HepG2 (cell line): ENCODE data around the gene KRT27. TPM values are rescaled to one million over a fixed set of nuclear protein-coding genes. Genes with fewer than 3 reads are reported as not detected.

Source experiments
- ATAC-seq: fragments of 200-7000 bp; cut with Tn5 transposase; 3 replicates; pipeline ENCODE4 v1.9.1; 2020; ENCODE audit warnings: mild to moderate bottlenecking, moderate library complexity
- BruUV-seq: library from RNA; stranded (reverse); fragments of 400-500 nt; replicated peaks from 2 replicates; lab custom pipeline; 2021; lab: Mats Ljungman, UMichigan
- CTCF ChIA-PET: fragments of 300-600 bp; formaldehyde crosslinking; extraction: SDS; loops from one replicate; lab custom pipeline; 2021; ENCODE audit warnings: low total read pairs, inconsistent platforms, low intra/inter-chr PET ratio; lab: Yijun Ruan, JAX
- POLR2A ChIA-PET: fragments of 350-600 bp; sonication (Branson Sonifier 250); formaldehyde crosslinking; loops from one replicate; lab custom pipeline; 2020; ENCODE audit warnings: antibody characterized with exemption, inconsistent platforms; lab: Yijun Ruan, JAX
- DNase-seq: peaks from one replicate; pipeline ENCODE4 v3.0.0-alpha.2; 2015; ENCODE audit warnings: low spot score
- FAIRE-seq: peaks from 3 replicates; lab custom pipeline; 2011; peaks lifted over from hg19 to GRCh38; lab: Jason Lieb, UNC
- H2AFZ ChIP-seq: one replicate; pipeline ENCODE4 v1.6.1; 2011; ENCODE audit warnings: low read length, inconsistent platforms
- H3K27ac ChIP-seq: fragments of 300-600 bp; 3 replicates; pipeline ENCODE4 v1.8.0; 2011; ENCODE audit warnings: mixed run types, mild to moderate bottlenecking, mixed read lengths, low read length, inconsistent platforms; ENCODE audit not compliant: insufficient read depth; ENCODE audit errors: extremely low read length
- H3K27me3 ChIP-seq, 2 experiments: fragments of 200-600 bp in 1 of 2; 2 replicates in 1 of 2; 3 replicates in 1 of 2; pipeline versions ENCODE4 v1.6.0 to v1.8.0; 2011; ENCODE audit warnings: low read length in 2 of 2, mild to moderate bottlenecking in 2 of 2, moderate library complexity in 2 of 2, inconsistent platforms in 1 of 2; ENCODE audit not compliant: insufficient read depth in 2 of 2, control insufficient read depth in 1 of 2
- H3K36me3 ChIP-seq, 2 experiments: fragments of 200-600 bp in 1 of 2; replicated peaks in 1 of 2; 2 replicates in 1 of 2; 3 replicates in 1 of 2; pipeline versions ENCODE4 v1.5.1 to v1.8.0; 2011; ENCODE audit warnings: low read length in 2 of 2, inconsistent platforms in 1 of 2; ENCODE audit not compliant: insufficient read depth in 2 of 2, control insufficient read depth in 1 of 2
- H3K4me1 ChIP-seq: 2 replicates; pipeline ENCODE4 v1.5.1; 2012; ENCODE audit warnings: low read length, inconsistent platforms; ENCODE audit not compliant: insufficient read depth
- H3K4me2 ChIP-seq: 2 replicates; pipeline ENCODE4 v1.6.0; 2011; ENCODE audit warnings: low read depth, low read length, inconsistent platforms
- H3K4me3 ChIP-seq, 3 experiments: fragments of 200-600 bp in 1 of 3; sonication (generic), shearing (Covaris generic) in 1 of 3; replicated peaks in 1 of 3; 2 replicates each; pipeline ENCODE4 v1.5.1; 2011 to 2016; ENCODE audit warnings: low read length in 3 of 3, inconsistent platforms in 2 of 3, low read depth in 2 of 3, mild to moderate bottlenecking in 2 of 3, control low read depth in 1 of 3, mixed read lengths in 1 of 3; ENCODE audit not compliant: insufficient read depth in 1 of 3
- H3K79me2 ChIP-seq: one replicate; pipeline ENCODE4 v1.6.1; 2011; ENCODE audit warnings: low read length, inconsistent platforms; ENCODE audit not compliant: insufficient read depth
- H3K9ac ChIP-seq: 2 replicates; pipeline ENCODE4 v1.6.0; 2011; ENCODE audit warnings: mild to moderate bottlenecking, low read depth, low read length, inconsistent platforms; ENCODE audit not compliant: insufficient read depth
- H3K9me3 ChIP-seq: 2 replicates; pipeline ENCODE4 v1.5.1; 2012; ENCODE audit warnings: mild to moderate bottlenecking, low read length
- H4K20me1 ChIP-seq: 2 replicates; pipeline ENCODE4 v1.6.0; 2011; ENCODE audit warnings: inconsistent platforms, mild to moderate bottlenecking, low read length, moderate library complexity; ENCODE audit not compliant: insufficient read depth
- ARID4A ChIP-seq: sonication (generic); formaldehyde crosslinking; IDR thresholded peaks from 2 replicates; pipeline ENCODE4 v1.5.0; 2020; ENCODE audit warnings: mild to moderate bottlenecking, missing genetic modification reagents, borderline replicate concordance
- ATF4 ChIP-seq, 2 experiments: fragments of 450-650 bp in 1 of 2; sonication (generic) in 1 of 2; formaldehyde crosslinking; IDR thresholded peaks; 2 replicates each; pipeline versions ENCODE4 v1.5.0 to v1.8.0; 2020 to 2022; ENCODE audit warnings: mild to moderate bottlenecking in 1 of 2, missing genetic modification reagents in 1 of 2
- ATF7 ChIP-seq, 2 experiments: fragments of 450-650 bp in 1 of 2; sonication (generic) in 1 of 2; formaldehyde crosslinking in 1 of 2; IDR thresholded peaks; 2 replicates each; pipeline versions ENCODE4 v1.4.0 to v1.6.1; 2016 to 2020; ENCODE audit warnings: antibody characterized with exemption in 1 of 2, mild to moderate bottlenecking in 1 of 2, missing genetic modification reagents in 1 of 2
- CENPT ChIP-seq: sonication (generic); formaldehyde crosslinking; IDR thresholded peaks from 2 replicates; pipeline ENCODE4 v1.8.0; 2022; ENCODE audit warnings: low read depth, mild to moderate bottlenecking, moderate library complexity, missing genetic modification reagents
- KDM1A ChIP-seq: IDR thresholded peaks from 2 replicates; pipeline ENCODE4 v1.6.1; 2016; ENCODE audit warnings: missing compliant biosample characterization
- MAFF ChIP-seq: IDR thresholded peaks from 2 replicates; pipeline ENCODE4 v1.6.1; 2011; ENCODE audit warnings: low read depth, low read length, improper control_type of control experiment
- PHF8 ChIP-seq: sonication (generic); formaldehyde crosslinking; IDR thresholded peaks from 2 replicates; pipeline ENCODE4 v1.5.0; 2020; ENCODE audit warnings: missing genetic modification reagents
- SKI ChIP-seq: fragments of 450-650 bp; IDR thresholded peaks from one replicate; pipeline ENCODE4 v1.6.1; 2018; ENCODE audit warnings: mild to moderate bottlenecking; ENCODE audit not compliant: partially characterized antibody
- ZBTB1 ChIP-seq: sonication (generic); formaldehyde crosslinking; IDR thresholded peaks from 2 replicates; pipeline ENCODE4 v1.4.0; 2020; ENCODE audit warnings: missing genetic modification reagents, borderline replicate concordance
- ZC3H4 ChIP-seq: sonication (generic); formaldehyde crosslinking; IDR thresholded peaks from 2 replicates; pipeline ENCODE4 v1.4.0; 2020; ENCODE audit warnings: missing genetic modification reagents, borderline replicate concordance
- ZNF749 ChIP-seq: sonication (generic); formaldehyde crosslinking; IDR thresholded peaks from 2 replicates; pipeline ENCODE4 v1.8.0; 2022; ENCODE audit warnings: mild to moderate bottlenecking, missing genetic modification reagents, moderate library complexity, borderline replicate concordance
- ZNF768 ChIP-seq: sonication (generic); formaldehyde crosslinking; IDR thresholded peaks from 2 replicates; pipeline ENCODE4 v1.4.0; 2020; ENCODE audit warnings: missing genetic modification reagents
- in situ Hi-C: cut with HindIII; loops from 2 replicates; pipeline ENCODE4 v1.10.0; 2017; ENCODE audit warnings: low pct_unique_long_range_greater_than_20kb; ENCODE audit not compliant: extremely low pct_ligation_motif_present
- intact Hi-C: fragments of 100-400 bp; cut with micrococcal nuclease; formaldehyde crosslinking; loops from one replicate; pipeline ENCODE4 v1.10.0; 2022; ENCODE audit not compliant: unreplicated experiment
- polyA plus RNA-seq, 8 experiments: library from polyadenylated mRNA; depleted of rRNA in 3 of 8; stranded (reverse) in 7 of 8; unstranded in 1 of 8; fragments of >200 nt; fragmentation: Illumina TruSeq in 4 of 8; extraction: Trizol in 4 of 8; gene quantifications; 2 replicates each; pipeline versions ENCODE4 v1.2.1 to v1.2.3, GENCODE V29; 2011 to 2016; ENCODE audit warnings: low read depth in 4 of 8, missing spikeins in 1 of 8, mixed read lengths in 1 of 8; ENCODE audit not compliant: insufficient read depth in 1 of 8
- total RNA-seq, 5 experiments: library from RNA; depleted of rRNA; stranded (reverse); fragments of >200 nt; fragmentation: Illumina TruSeq; extraction: Trizol; gene quantifications; 2 replicates each; pipeline ENCODE4 v1.2.3, GENCODE V29; 2016; ENCODE audit warnings: low read depth in 1 of 5
- TF ChIP-seq, protein P1 (sequence below): sonication (generic); formaldehyde crosslinking; IDR thresholded peaks from 2 replicates; pipeline ENCODE4 v1.5.0; 2020; ENCODE audit warnings: missing genetic modification reagents
- TF ChIP-seq, protein P2 (sequence below): sonication (generic); formaldehyde crosslinking; IDR thresholded peaks from 2 replicates; pipeline ENCODE4 v1.9.0; 2021; ENCODE audit warnings: missing genetic modification reagents, mild to moderate bottlenecking, borderline replicate concordance

Gene KRT27
- total and polyA plus RNA-seq, 2 of the 13 experiments (the other 11 are each of a cell fraction or from before 2014, with no cell fraction given), result not detected

DNA sequence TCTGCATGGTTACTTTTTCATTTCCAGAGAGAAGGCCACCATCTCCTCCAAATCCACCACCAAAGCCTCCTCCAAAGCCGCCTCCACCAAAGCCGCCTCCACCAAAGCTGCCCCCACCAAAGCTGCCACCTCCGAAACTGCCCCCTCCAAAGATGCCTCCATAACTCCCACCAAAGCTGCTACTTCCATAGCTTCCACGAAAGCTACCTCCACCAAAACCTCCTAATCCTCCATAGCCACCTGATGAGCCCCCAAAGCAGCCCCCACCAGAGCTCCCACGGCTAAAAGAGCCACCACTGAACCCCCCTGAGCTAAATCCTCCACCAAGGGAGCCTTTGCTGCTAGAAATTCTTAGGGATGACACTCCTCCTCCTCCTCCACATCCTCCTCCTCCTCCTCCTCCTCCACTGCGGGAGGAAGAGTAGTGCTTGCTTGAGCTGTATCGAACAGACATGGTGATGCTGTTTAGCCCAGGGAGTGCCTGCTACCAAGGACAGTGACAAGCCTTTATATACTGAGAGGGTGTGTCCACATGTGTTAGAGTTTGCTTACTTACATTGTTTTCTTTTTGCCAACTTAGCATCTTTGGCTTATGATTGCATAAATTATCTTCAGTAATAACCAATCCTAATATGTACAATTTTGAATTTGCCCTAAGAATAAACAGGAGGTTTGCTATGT lies 39.9 kb upstream of the KRT27 start, which contains the start of gene KRT10 (continued):
- no peak for TF ChIP-seq ZNF749 (CRISPR knock-in tag)
- TF ChIP-seq MAFF, result peak; percentile 66

DNA sequence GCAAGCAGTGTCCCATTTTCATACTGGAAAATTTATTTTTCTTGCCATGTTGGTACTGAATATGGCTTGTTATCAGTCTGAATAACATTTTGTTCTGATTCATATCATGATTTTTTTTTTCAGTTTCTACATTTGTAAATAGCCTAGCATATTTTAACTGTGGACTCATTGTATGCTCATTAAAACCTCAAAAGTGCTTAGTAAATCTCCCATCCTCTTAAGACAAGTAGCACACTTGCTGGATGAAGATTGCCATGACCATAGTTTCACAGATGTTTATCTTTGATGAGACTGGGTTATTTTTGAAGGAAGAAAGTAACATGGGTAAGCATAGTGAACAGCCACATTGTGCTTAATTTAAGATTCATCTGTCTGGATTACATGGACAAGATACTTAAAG lies 39.2 kb upstream of the KRT27 start:
- Histone ChIP-seq H3K9me3 (no peaks in the 10 kb centered on the region), H3K4me1 (peaks cover 31% of the 10 kb centered on the region), H3K9ac (no peak overlapping the region), H2AFZ (no peak overlapping the region), H3K4me2 (no peak overlapping the region), H3K36me3 (peaks cover 4 to 7% of the 10 kb centered on the region in 2 experiments; a peak in 4 of 5 replicates), H3K79me2 (peaks cover 32% of the 10 kb centered on the region), H3K27me3 (no peaks in the 10 kb centered on the region; a peak in 1 of 5 replicates), H3K4me3 (no peak overlapping the region), H3K27ac (no peak overlapping the region), H4K20me1 (no peaks in the 10 kb centered on the region)
- ATAC-seq, result no peak
- in situ Hi-C loops (no loop called here), intact Hi-C loops (no loop called here)
- ChIA-PET POLR2A (no interaction called here), CTCF (no interaction called here)
- TF ChIP-seq, protein P1, sequence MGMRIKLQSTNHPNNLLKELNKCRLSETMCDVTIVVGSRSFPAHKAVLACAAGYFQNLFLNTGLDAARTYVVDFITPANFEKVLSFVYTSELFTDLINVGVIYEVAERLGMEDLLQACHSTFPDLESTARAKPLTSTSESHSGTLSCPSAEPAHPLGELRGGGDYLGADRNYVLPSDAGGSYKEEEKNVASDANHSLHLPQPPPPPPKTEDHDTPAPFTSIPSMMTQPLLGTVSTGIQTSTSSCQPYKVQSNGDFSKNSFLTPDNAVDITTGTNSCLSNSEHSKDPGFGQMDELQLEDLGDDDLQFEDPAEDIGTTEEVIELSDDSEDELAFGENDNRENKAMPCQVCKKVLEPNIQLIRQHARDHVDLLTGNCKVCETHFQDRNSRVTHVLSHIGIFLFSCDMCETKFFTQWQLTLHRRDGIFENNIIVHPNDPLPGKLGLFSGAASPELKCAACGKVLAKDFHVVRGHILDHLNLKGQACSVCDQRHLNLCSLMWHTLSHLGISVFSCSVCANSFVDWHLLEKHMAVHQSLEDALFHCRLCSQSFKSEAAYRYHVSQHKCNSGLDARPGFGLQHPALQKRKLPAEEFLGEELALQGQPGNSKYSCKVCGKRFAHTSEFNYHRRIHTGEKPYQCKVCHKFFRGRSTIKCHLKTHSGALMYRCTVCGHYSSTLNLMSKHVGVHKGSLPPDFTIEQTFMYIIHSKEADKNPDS (CRISPR knock-in tag), result no peak
- no peak for TF ChIP-seq PHF8 (CRISPR knock-in tag)
- TF ChIP-seq ZBTB1 (CRISPR knock-in tag), result no peak
- TF ChIP-seq ATF4 (CRISPR knock-in tag; IDR thresholded peaks at IDR 0.05), result no peak
- TF ChIP-seq ZNF768 (CRISPR knock-in tag), result no peak
- no peak for TF ChIP-seq CENPT (CRISPR knock-in tag)
- TF ChIP-seq ARID4A (CRISPR knock-in tag), result no peak
- no peak for TF ChIP-seq ZC3H4 (CRISPR knock-in tag)
- TF ChIP-seq, protein P2, sequence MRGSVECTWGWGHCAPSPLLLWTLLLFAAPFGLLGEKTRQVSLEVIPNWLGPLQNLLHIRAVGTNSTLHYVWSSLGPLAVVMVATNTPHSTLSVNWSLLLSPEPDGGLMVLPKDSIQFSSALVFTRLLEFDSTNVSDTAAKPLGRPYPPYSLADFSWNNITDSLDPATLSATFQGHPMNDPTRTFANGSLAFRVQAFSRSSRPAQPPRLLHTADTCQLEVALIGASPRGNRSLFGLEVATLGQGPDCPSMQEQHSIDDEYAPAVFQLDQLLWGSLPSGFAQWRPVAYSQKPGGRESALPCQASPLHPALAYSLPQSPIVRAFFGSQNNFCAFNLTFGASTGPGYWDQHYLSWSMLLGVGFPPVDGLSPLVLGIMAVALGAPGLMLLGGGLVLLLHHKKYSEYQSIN (CRISPR knock-in tag), result no peak
- TF ChIP-seq SKI, result no peak
- TF ChIP-seq ATF7 (IDR thresholded peaks at IDR 0.05), result no peak
- no peak for TF ChIP-seq ATF7 (CRISPR knock-in tag; IDR thresholded peaks at IDR 0.05)
- TF ChIP-seq KDM1A (CRISPR knock-in tag), result no peak
- no peak for DNase-seq
- FAIRE-seq, result no peak
- BruUV-seq, result no TSS peak
